ENCODE results near the gene EIF5. TPM values are rescaled to one million over a fixed set of nuclear protein-coding genes. Genes with fewer than 3 reads are reported as not detected.

EIF5 gene
- total RNA-seq, 1 experiment from 2014 or later: 238 TPM

- H3K9me3 ChIP-seq (ENCODE audit: control insufficient read depth, insufficient read depth, low read depth, low read length): no peaks in the 10 kb centered on the region
- no peaks in the 10 kb centered on the region for H3K4me1 ChIP-seq (ENCODE audit: control insufficient read depth, insufficient read depth, low read length)
- intact Hi-C loops (cut with micrococcal nuclease; ENCODE audit: unreplicated experiment): no loop called here
- ChIA-PET POLR2A (no interaction called here), CTCF (interaction anchor here (0.7 kb wide), 1 partner anchor 590 kb away, joined by 3 read pairs; no protein-coding TSS in a partner anchor)
- in situ Hi-C loops (cut with HindIII; ENCODE audit: low pct_unique_long_range_greater_than_20kb, low sequenced_read_pairs): no loop called here
- BruUV-seq (replicated peaks): no TSS peak
- ATAC-seq: no peak
- H3K36me3 ChIP-seq (ENCODE audit: control insufficient read depth, insufficient read depth, low read length): no peaks in the 10 kb centered on the region
- no peak for TF ChIP-seq POLR2AphosphoS5 (IDR thresholded peaks at IDR 0.05; ENCODE audit: low read depth, low read length)
- TF ChIP-seq REST (IDR thresholded peaks at IDR 0.05; ENCODE audit: insufficient read depth in 1 of 2, low read depth in 2 of 2, low read length in 1 of 2): no peak
- no peak for TF ChIP-seq SIN3A (IDR thresholded peaks at IDR 0.05; ENCODE audit: borderline replicate concordance, insufficient read depth, low read depth, low read length)
- no peak for TF ChIP-seq CTCF (IDR thresholded peaks at IDR 0.05)
- TF ChIP-seq TCF7L2 (IDR thresholded peaks at IDR 0.05; ENCODE audit: low read depth, low read length): no peak
- H3K27ac ChIP-seq (ENCODE audit: low read length): no peak overlapping the region
- no peaks in the 10 kb centered on the region for H3K27me3 ChIP-seq (ENCODE audit: control insufficient read depth, insufficient read depth, low read length)
- H3K4me3 ChIP-seq (ENCODE audit: low read depth in 2 of 2, low read length in 2 of 2): no peak overlapping the region
- DNase-seq (ENCODE audit: low read depth, low spot score): no peak
These were observed 47.6 kb upstream of the EIF5 start for GRCh38 chr14:103286460-103286859.

- no TSS peak for BruUV-seq (replicated peaks)
- Histone ChIP-seq H3K36me3 (ENCODE audit: control insufficient read depth, insufficient read depth, low read length) (no peaks in the 10 kb centered on the region), H3K4me3 (ENCODE audit: low read depth in 2 of 2, low read length in 2 of 2) (no peak overlapping the region), H3K9me3 (ENCODE audit: control insufficient read depth, insufficient read depth, low read depth, low read length) (no peaks in the 10 kb centered on the region), H3K4me1 (ENCODE audit: control insufficient read depth, insufficient read depth, low read length) (no peaks in the 10 kb centered on the region), H3K27me3 (ENCODE audit: control insufficient read depth, insufficient read depth, low read length) (no peaks in the 10 kb centered on the region), H3K27ac (ENCODE audit: low read length) (no peak overlapping the region)
- DNase-seq (ENCODE audit: low read depth, low spot score) (no peak), ATAC-seq (no peak)
- ChIA-PET CTCF (interaction anchor here (0.7 kb wide), 1 partner anchor 591 kb away, joined by 3 read pairs; no protein-coding TSS in a partner anchor), POLR2A (no interaction called here)
- intact Hi-C loops (cut with micrococcal nuclease; ENCODE audit: unreplicated experiment) (no loop called here), in situ Hi-C loops (cut with HindIII; ENCODE audit: low pct_unique_long_range_greater_than_20kb, low sequenced_read_pairs) (no loop called here)
- TF ChIP-seq TCF7L2 (IDR thresholded peaks at IDR 0.05; ENCODE audit: low read depth, low read length): no peak
- TF ChIP-seq POLR2AphosphoS5 (IDR thresholded peaks at IDR 0.05; ENCODE audit: low read depth, low read length): no peak
- TF ChIP-seq SIN3A (IDR thresholded peaks at IDR 0.05; ENCODE audit: borderline replicate concordance, insufficient read depth, low read depth, low read length): no peak
- TF ChIP-seq CTCF (IDR thresholded peaks at IDR 0.05): no peak
- TF ChIP-seq REST (IDR thresholded peaks at IDR 0.05; ENCODE audit: insufficient read depth in 1 of 2, low read depth in 2 of 2, low read length in 1 of 2): no peak
These were observed 46.8 kb upstream of the EIF5 start for GRCh38 chr14:103286968-103287850.
